K562 (cell line): ENCODE results near the gene ZNF429. TPM values are rescaled to one million over a fixed set of nuclear protein-coding genes. Genes with fewer than 3 reads are reported as not detected.

ENCODE experiments used
- ATF1 ChIP-seq, 2 experiments: fragments of 450-650 bp in 1 of 2; IDR thresholded peaks; 2 replicates each; pipeline ENCODE4 v1.6.1; 2016; ENCODE audit warnings: missing compliant biosample characterization in 1 of 2, missing genetic modification characterization in 1 of 2
- CREB1 ChIP-seq, 2 experiments: sonication (generic) in 1 of 2; formaldehyde crosslinking in 1 of 2; IDR thresholded peaks; 2 replicates each; pipeline versions ENCODE4 v1.6.1 to v1.8.0; 2012 to 2022; ENCODE audit warnings: inconsistent platforms in 1 of 2, mild to moderate bottlenecking in 1 of 2, missing genetic modification reagents in 1 of 2, moderate library complexity in 1 of 2
- CXXC5 ChIP-seq: fragments of 250-450 bp; sonication (Bioruptor Pico); IDR thresholded peaks from 2 replicates; pipeline ENCODE4 v1.8.0; 2022; ENCODE audit warnings: inconsistent platforms, mild to moderate bottlenecking, moderate library complexity
- HDAC1 ChIP-seq, 2 experiments: fragments of 450-650 bp; IDR thresholded peaks; 2 replicates each; pipeline ENCODE4 v1.6.1; 2016 to 2017; ENCODE audit warnings: inconsistent platforms in 1 of 2, mild to moderate bottlenecking in 1 of 2, moderate library complexity in 1 of 2
- NONO ChIP-seq, 2 experiments: fragments of 200-400 bp in 1 of 2; fragments of 450-650 bp in 1 of 2; formaldehyde crosslinking in 1 of 2; IDR thresholded peaks; 2 replicates each; pipeline ENCODE4 v1.6.1; 2017; ENCODE audit warnings: low read depth in 2 of 2, mild to moderate bottlenecking in 2 of 2, moderate library complexity in 2 of 2, low read length in 1 of 2
- PBX2 ChIP-seq, 2 experiments: IDR thresholded peaks in 1 of 2; conservative IDR thresholded peaks in 1 of 2; 2 replicates each; pipeline ENCODE4 v1.6.1; 2016; ENCODE audit warnings: low read depth in 2 of 2, mild to moderate bottlenecking in 1 of 2, missing compliant biosample characterization in 1 of 2, missing genetic modification characterization in 1 of 2, moderate library complexity in 1 of 2
- PHF8 ChIP-seq: fragments of 200-600 bp; sonication (generic); IDR thresholded peaks from 2 replicates; pipeline ENCODE4 v1.6.1; 2012; ENCODE audit warnings: mixed run types, mild to moderate bottlenecking, inconsistent platforms, low read length, moderate library complexity, borderline replicate concordance
- POLR2G ChIP-seq: fragments of 200-400 bp; formaldehyde crosslinking; IDR thresholded peaks from 2 replicates; pipeline ENCODE4 v1.6.1; 2017; ENCODE audit warnings: low read depth, mild to moderate bottlenecking, antibody characterized with exemption, low read length, moderate library complexity
- SAP30 ChIP-seq: fragments of 200-600 bp; sonication (generic); IDR thresholded peaks from 2 replicates; pipeline ENCODE4 v1.6.1; 2012; ENCODE audit warnings: borderline replicate concordance, low read depth, mild to moderate bottlenecking, moderate library complexity, low read length, control low read depth, inconsistent platforms; ENCODE audit not compliant: insufficient read depth, poor library complexity, severe bottlenecking
- TAF1 ChIP-seq: IDR thresholded peaks from 2 replicates; pipeline ENCODE4 v1.6.1; 2011; ENCODE audit warnings: mild to moderate bottlenecking, low read length, moderate library complexity; ENCODE audit not compliant: insufficient read depth, control insufficient read depth, severe bottlenecking; ENCODE audit errors: extremely low read depth
- TBP ChIP-seq: optimal IDR thresholded peaks from 2 replicates; pipeline ENCODE3; 2011; ENCODE audit warnings: low read depth, low read length, improper control_type of control experiment
- ZFX ChIP-seq: sonication (generic); formaldehyde crosslinking; IDR thresholded peaks from 2 replicates; pipeline ENCODE4 v1.8.0; 2022; ENCODE audit warnings: mild to moderate bottlenecking, missing genetic modification reagents, moderate library complexity
- polyA plus RNA-seq, 8 experiments: library from polyadenylated mRNA; depleted of rRNA in 4 of 8; stranded (reverse) in 5 of 8; unstranded in 3 of 8; fragments of >200 nt; fragmentation: Nextera tagmentation in 2 of 8; fragmentation: Illumina TruSeq in 1 of 8; extraction: Ambion mirVana in 2 of 8; extraction: Trizol in 1 of 8; gene quantifications; 2 replicates each; pipeline versions ENCODE4 v1.2.1 to v1.2.3, GENCODE V29; 2011 to 2014; ENCODE audit warnings: inconsistent platforms in 1 of 8, missing spikeins in 1 of 8
- total RNA-seq, 7 experiments: library from RNA; depleted of rRNA in 6 of 7; stranded (reverse); fragments of >200 nt in 6 of 7; fragmentation: Illumina TruSeq in 2 of 7; extraction: Trizol in 2 of 7; gene quantifications; 2 replicates each; pipeline versions ENCODE4 v1.2.1 to v1.2.3, GENCODE V29; 2011 to 2021; ENCODE audit warnings: low replicate concordance in 1 of 7

The ZNF429 gene
- total and polyA plus RNA-seq, 9 of the 15 experiments (the other 6 are each of a cell fraction or from before 2014, with no cell fraction given): 11.4 to 24.5 (median 16.3) TPM

DNA sequence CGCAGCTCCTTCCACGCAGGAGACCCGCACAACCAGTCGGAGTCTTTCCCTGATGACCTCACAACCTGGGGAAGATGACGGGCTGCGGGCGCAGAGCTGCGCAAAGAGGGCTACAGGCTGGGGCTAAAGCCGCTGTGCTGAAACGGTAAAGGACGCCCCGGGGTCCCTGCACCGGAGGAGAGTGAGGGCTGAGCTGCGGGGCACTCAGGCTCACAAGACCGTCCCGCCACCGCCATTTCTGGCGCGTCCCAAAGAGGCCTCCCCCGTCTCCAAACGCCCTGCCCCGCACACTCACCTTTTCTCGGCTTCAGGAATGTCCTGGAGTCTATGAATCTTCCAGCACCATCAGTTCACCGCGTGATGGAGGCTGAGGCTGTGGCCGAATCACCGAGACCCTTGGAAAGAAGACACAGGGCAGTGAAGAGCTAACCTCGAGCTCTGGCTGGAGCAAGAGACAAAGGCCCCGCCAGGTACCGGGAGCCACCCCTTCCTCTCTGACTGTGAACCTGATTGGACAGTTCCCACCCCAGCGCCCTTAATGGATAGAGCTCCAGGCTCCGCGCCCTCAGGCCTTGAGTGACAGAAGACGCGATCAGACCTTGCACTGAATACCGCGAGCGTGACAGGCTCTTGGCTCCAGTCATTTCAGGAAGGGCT is 41.8 kb upstream of the ZNF429 start (continued):
- peak; percentile 58 for TF ChIP-seq SAP30
- peak; percentile 50 for TF ChIP-seq TAF1
- peak; percentile 59 for TF ChIP-seq PHF8
- no peak for TF ChIP-seq ATF1 (CRISPR knock-in tag; IDR thresholded peaks at IDR 0.05)
- peak; percentile 38; the same call in 1 of the 2 replicates for TF ChIP-seq ATF1 (tag; IDR thresholded peaks at IDR 0.05)
- TF ChIP-seq NONO (IDR thresholded peaks at IDR 0.05; ENCODE audit: low read depth in 2 of 2, low read length in 1 of 2): no peak
- TF ChIP-seq POLR2G: peak; percentile 69
- 0 out of 2 replicates have a peak, but pooled peaks have one; percentile 23 for TF ChIP-seq CREB1 (IDR thresholded peaks at IDR 0.05)
- no peak for TF ChIP-seq CREB1 (CRISPR knock-in tag; IDR thresholded peaks at IDR 0.05)
- peak; percentile 59 for TF ChIP-seq TBP
- peak; percentile 59 for TF ChIP-seq ZFX
- TF ChIP-seq HDAC1 (IDR thresholded peaks at IDR 0.05): 0 out of 4 replicates have a peak, but pooled peaks of 1 of the 2 experiments have one; percentile 17
- TF ChIP-seq PBX2 (CRISPR knock-in tag; IDR thresholded peaks at IDR 0.05; ENCODE audit: low read depth): peak; percentile 61
- TF ChIP-seq PBX2 (tag; conservative IDR thresholded peaks at IDR 0.05; ENCODE audit: low read depth): peak; percentile 76
- TF ChIP-seq CXXC5: no peak
